HG02870 (cell line): ENCODE results near the gene KRTAP25-1.

Experiments
- ATAC-seq: cut with Tn5 transposase; IDR thresholded peaks from one replicate; pipeline ENCODE4 v1.9.1; 2021; ENCODE audit warnings: mild to moderate bottlenecking, moderate library complexity; ENCODE audit not compliant: unreplicated experiment

The KRTAP25-1 gene

GRCh38 chr21:30289215-30289614 lies at the start of gene KRTAP25-1:
Gene KRTAP25-1, minus strand, starts transcription at chr21:30289514. Its CDS starts 24 bp downstream, at chr21:30289490.
- no peak for ATAC-seq

GRCh38 chr21:30338717-30339116 lies 49.4 kb upstream of the KRTAP25-1 start:
- no peak for ATAC-seq

- ATAC-seq: no peak
These were observed 48.5 kb upstream of the KRTAP25-1 start for GRCh38 chr21:30337772-30338171.

GRCh38 chr21:30337276-30337744 lies 48.0 kb upstream of the KRTAP25-1 start, which contains the start of gene KRTAP27-1:
Gene KRTAP27-1, minus strand, starts transcription at chr21:30337694. Its CDS starts 26 bp downstream, at chr21:30337668.
- no peak for ATAC-seq

- no peak for ATAC-seq
These were observed 47.3 kb upstream of the KRTAP25-1 start for GRCh38 chr21:30336596-30336995.

GRCh38 chr21:30333736-30334135 lies 44.4 kb upstream of the KRTAP25-1 start:
- no peak for ATAC-seq

GRCh38 chr21:30332681-30333080 lies 43.4 kb upstream of the KRTAP25-1 start:
- no peak for ATAC-seq

- no peak for ATAC-seq
These were observed 40.0 kb upstream of the KRTAP25-1 start for GRCh38 chr21:30329203-30329875.

GRCh38 chr21:30326390-30326789 lies 37.1 kb upstream of the KRTAP25-1 start:
- ATAC-seq: no peak

GRCh38 chr21:30320215-30320614 lies 30.9 kb upstream of the KRTAP25-1 start, which contains the start of gene KRTAP26-1:
Gene KRTAP26-1, minus strand, starts transcription at chr21:30320315. Its CDS starts 280 bp downstream, at chr21:30320035.
- no peak for ATAC-seq

GRCh38 chr21:30315701-30316100 lies 26.4 kb upstream of the KRTAP25-1 start:
- no peak for ATAC-seq

- ATAC-seq: no peak
These were observed 17.6 kb upstream of the KRTAP25-1 start for GRCh38 chr21:30306884-30307283.

GRCh38 chr21:30305136-30305535 lies 15.8 kb upstream of the KRTAP25-1 start:
- ATAC-seq: no peak

GRCh38 chr21:30282850-30283249 lies 6.5 kb downstream of the KRTAP25-1 start, which contains the start of gene KRTAP24-1:
Gene KRTAP24-1, minus strand, starts transcription at chr21:30282950. Its CDS starts 18 bp downstream, at chr21:30282932.
- no peak for ATAC-seq

- ATAC-seq: no peak
These were observed 17.7 kb downstream of the KRTAP25-1 start for GRCh38 chr21:30271611-30272010.

- no peak for ATAC-seq
These were observed 18.2 kb downstream of the KRTAP25-1 start for GRCh38 chr21:30271156-30271555.

- ATAC-seq: no peak
These were observed 19.3 kb downstream of the KRTAP25-1 start for GRCh38 chr21:30269803-30270530.

GRCh38 chr21:30268608-30269197 lies 20.6 kb downstream of the KRTAP25-1 start:
- ATAC-seq: no peak

- no peak for ATAC-seq
These were observed 31.5 kb downstream of the KRTAP25-1 start for GRCh38 chr21:30257773-30258172.

GRCh38 chr21:30256100-30256499 lies 33.2 kb downstream of the KRTAP25-1 start:
- ATAC-seq: no peak

- no peak for ATAC-seq
These were observed 33.6 kb downstream of the KRTAP25-1 start for GRCh38 chr21:30255679-30256078.
